ENCODE data around the gene AMPD3. TPM values are rescaled to one million over a fixed set of nuclear protein-coding genes. Genes with fewer than 3 reads are reported as not detected.

The AMPD3 gene
- total RNA-seq, 2 donors from 2014 or later = 2.8 to 5.3 TPM

DNA sequence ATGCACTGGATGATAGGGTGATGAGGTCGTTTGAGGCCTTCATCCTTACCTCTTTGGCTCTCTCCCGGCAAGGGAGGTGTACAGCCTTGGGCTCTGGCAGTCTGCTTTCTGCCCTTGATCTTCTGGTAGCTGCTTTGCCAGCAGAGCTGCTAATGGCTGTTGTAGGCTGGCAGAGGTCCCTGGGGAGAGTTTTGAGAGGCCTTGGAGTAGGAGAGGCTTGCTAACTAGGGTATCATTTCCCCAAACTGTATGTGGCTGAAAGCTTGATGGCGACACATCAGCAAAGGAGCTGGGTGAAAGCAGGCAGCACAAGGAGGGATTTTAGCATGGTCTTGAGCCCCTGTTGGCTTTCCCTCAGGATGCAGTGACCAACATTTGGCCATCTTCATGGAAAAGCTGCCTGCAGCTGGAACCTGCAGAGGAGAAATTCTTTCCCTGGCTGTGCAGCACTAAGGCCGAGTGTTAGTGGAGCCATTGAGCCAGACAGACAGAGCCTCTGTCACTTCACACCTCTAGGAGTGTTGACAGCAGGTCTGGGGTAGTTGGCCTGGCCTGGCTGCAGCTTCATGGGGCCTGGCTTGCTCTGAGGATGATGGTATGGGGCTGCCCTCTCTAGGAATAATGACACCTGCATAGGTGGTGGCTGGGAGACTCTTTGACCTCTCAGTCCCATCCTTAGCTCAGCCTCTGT lies 3.5 kb upstream of the AMPD3 start:
- DNase-seq (ENCODE audit: low spot score) = no peak
- Histone ChIP-seq H3K4me3 (peak overlapping the region in 1 of 2 donors; percentile 60), H3K27ac (no peak overlapping the region), H3K36me3 (no peaks in the 10 kb centered on the region), H3K27me3 (no peaks in the 10 kb centered on the region), H3K9me3 (no peaks in the 10 kb centered on the region), H3K4me1 (peaks cover 0 to 25% of the 10 kb centered on the region in 2 donors)
- TF ChIP-seq, protein P1, sequence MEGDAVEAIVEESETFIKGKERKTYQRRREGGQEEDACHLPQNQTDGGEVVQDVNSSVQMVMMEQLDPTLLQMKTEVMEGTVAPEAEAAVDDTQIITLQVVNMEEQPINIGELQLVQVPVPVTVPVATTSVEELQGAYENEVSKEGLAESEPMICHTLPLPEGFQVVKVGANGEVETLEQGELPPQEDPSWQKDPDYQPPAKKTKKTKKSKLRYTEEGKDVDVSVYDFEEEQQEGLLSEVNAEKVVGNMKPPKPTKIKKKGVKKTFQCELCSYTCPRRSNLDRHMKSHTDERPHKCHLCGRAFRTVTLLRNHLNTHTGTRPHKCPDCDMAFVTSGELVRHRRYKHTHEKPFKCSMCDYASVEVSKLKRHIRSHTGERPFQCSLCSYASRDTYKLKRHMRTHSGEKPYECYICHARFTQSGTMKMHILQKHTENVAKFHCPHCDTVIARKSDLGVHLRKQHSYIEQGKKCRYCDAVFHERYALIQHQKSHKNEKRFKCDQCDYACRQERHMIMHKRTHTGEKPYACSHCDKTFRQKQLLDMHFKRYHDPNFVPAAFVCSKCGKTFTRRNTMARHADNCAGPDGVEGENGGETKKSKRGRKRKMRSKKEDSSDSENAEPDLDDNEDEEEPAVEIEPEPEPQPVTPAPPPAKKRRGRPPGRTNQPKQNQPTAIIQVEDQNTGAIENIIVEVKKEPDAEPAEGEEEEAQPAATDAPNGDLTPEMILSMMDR (IDR thresholded peaks at IDR 0.05) = no peak

GRCh38 chr11:10452211-10452767 lies 2.8 kb upstream of the AMPD3 start:
- Histone ChIP-seq H3K4me1 (peaks cover 0 to 27% of the 10 kb centered on the region in 2 donors), H3K4me3 (no peak overlapping the region), H3K27ac (no peak overlapping the region), H3K27me3 (no peaks in the 10 kb centered on the region), H3K36me3 (no peaks in the 10 kb centered on the region), H3K9me3 (no peaks in the 10 kb centered on the region)
- TF ChIP-seq, protein P1 (IDR thresholded peaks at IDR 0.05) = no peak
- DNase-seq (ENCODE audit: low spot score) = no peak

GRCh38 chr11:10453261-10453660 lies 1.8 kb upstream of the AMPD3 start:
- Histone ChIP-seq H3K27ac (no peak overlapping the region), H3K4me3 (no peak overlapping the region), H3K27me3 (no peaks in the 10 kb centered on the region), H3K4me1 (peaks cover 0 to 27% of the 10 kb centered on the region in 2 donors), H3K36me3 (no peaks in the 10 kb centered on the region), H3K9me3 (no peaks in the 10 kb centered on the region)
- TF ChIP-seq, protein P1 (IDR thresholded peaks at IDR 0.05) = no peak
- no peak for DNase-seq (ENCODE audit: low spot score)

GRCh38 chr11:10455637-10456487 lies 798 bp downstream of the AMPD3 start:
- DNase-seq (ENCODE audit: low spot score) = no peak
- Histone ChIP-seq H3K36me3 (no peaks in the 10 kb centered on the region), H3K27ac (no peak overlapping the region), H3K4me3 (peak overlapping the region in 1 of 2 donors; percentile 24), H3K9me3 (no peaks in the 10 kb centered on the region), H3K4me1 (peaks cover 0 to 20% of the 10 kb centered on the region in 2 donors), H3K27me3 (no peaks in the 10 kb centered on the region)
- TF ChIP-seq, protein P1 (IDR thresholded peaks at IDR 0.05) = no peak

DNA sequence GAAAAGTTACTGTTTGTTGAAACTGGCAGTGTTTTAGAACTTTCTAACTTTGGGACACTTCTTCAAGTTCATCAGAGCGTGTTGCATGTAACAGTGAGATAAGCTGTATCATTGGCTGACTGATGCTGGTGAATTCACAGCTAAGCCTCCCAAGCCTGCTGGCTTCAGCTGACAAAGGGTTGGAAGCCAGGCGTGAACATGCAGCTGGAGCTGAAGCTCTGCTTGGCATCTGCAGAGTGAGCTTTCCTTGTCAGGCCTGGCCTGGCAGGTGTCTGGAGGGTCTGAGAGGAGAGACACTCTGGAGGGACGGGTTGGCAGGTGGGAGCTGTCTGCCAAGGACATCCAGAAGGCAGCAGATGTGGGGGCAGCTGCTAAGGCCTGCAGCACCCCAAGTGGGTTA lies 1.5 kb downstream of the AMPD3 start:
- Histone ChIP-seq H3K36me3 (no peaks in the 10 kb centered on the region), H3K27ac (no peak overlapping the region), H3K9me3 (no peaks in the 10 kb centered on the region), H3K4me3 (peak overlapping the region in 1 of 2 donors; percentile 24), H3K27me3 (no peaks in the 10 kb centered on the region), H3K4me1 (peaks cover 0 to 14% of the 10 kb centered on the region in 2 donors)
- TF ChIP-seq, protein P1 (IDR thresholded peaks at IDR 0.05) = no peak
- DNase-seq (ENCODE audit: low spot score) = no peak

Measured in right atrium auricular region (tissue), 2 donors.